ACC112 (cell line): ENCODE results near the gene PPP1R12B.
A peak's percentile ranks its signal among the peaks of the same experiment; 100 is the strongest.
"Not testable (repeated sequence)": the region's sequence is repeated elsewhere in the genome, so short reads cannot be mapped to it uniquely, and the experiment has no call there.

ENCODE experiments used
- H2AFZ ChIP-seq: fragments of 200-600 bp; sonication (generic); one replicate; pipeline ENCODE4 v1.6.0; 2017; ENCODE audit warnings: antibody characterized with exemption, low read length; ENCODE audit not compliant: unreplicated experiment
- H3K27ac ChIP-seq: fragments of 200-600 bp; sonication (generic); 2 replicates; pipeline ENCODE4 v1.5.1; 2014; ENCODE audit warnings: low read depth, mild to moderate bottlenecking, antibody characterized with exemption, low read length, moderate library complexity
- H3K27me3 ChIP-seq: fragments of 200-600 bp; sonication (generic); 2 replicates; pipeline ENCODE4 v1.6.1; 2014; ENCODE audit warnings: mild to moderate bottlenecking, antibody characterized with exemption, low read length, moderate library complexity, mixed read lengths; ENCODE audit not compliant: insufficient read depth
- H3K36me3 ChIP-seq: fragments of 200-600 bp; sonication (generic); 2 replicates; pipeline ENCODE4 v1.6.1; 2016; ENCODE audit warnings: mild to moderate bottlenecking, antibody characterized with exemption, low read length, moderate library complexity, mixed read lengths; ENCODE audit not compliant: insufficient read depth
- H3K4me1 ChIP-seq: fragments of 200-600 bp; sonication (generic); one replicate; pipeline ENCODE4 v1.6.1; 2016; ENCODE audit warnings: low read length, mixed read lengths; ENCODE audit not compliant: insufficient read depth, unreplicated experiment, control insufficient read depth
- H3K4me3 ChIP-seq: fragments of 200-600 bp; sonication (generic); 2 replicates; pipeline ENCODE4 v1.5.1; 2014; ENCODE audit warnings: mild to moderate bottlenecking, low read depth, low read length
- H3K79me2 ChIP-seq: fragments of 200-600 bp; sonication (generic); one replicate; pipeline ENCODE4 v1.6.0; 2016; ENCODE audit warnings: low read length; ENCODE audit not compliant: control insufficient read depth, unreplicated experiment, insufficient read depth

The PPP1R12B gene

GRCh38 chr1:202493112-202493511 lies 144.6 kb downstream of the PPP1R12B start:
- H3K27me3 ChIP-seq, H3K36me3 ChIP-seq, H2AFZ ChIP-seq, H3K27ac ChIP-seq, H3K79me2 ChIP-seq, H3K4me3 ChIP-seq: not testable (repeated sequence)
- peaks cover 11% of the 10 kb centered on the region for H3K4me1 ChIP-seq

- no peaks in the 10 kb centered on the region for H3K79me2 ChIP-seq
- H3K27ac ChIP-seq = no peak overlapping the region
These were observed 150.0 kb downstream of the PPP1R12B start for GRCh38 chr1:202498542-202498941.

GRCh38 chr1:202499997-202500396 lies 151.5 kb downstream of the PPP1R12B start:
- H3K36me3 ChIP-seq, H3K27ac ChIP-seq, H3K4me1 ChIP-seq: not testable (repeated sequence)

More at GRCh38 chr1:202498542-202498941, 150.0 kb downstream of the PPP1R12B start:
- Histone ChIP-seq H3K4me3 (no peak overlapping the region), H3K4me1 (no peaks in the 10 kb centered on the region), H2AFZ (no peak overlapping the region), H3K27me3 (no peaks in the 10 kb centered on the region), H3K36me3 (no peaks in the 10 kb centered on the region)

GRCh38 chr1:202501281-202501680 lies 152.8 kb downstream of the PPP1R12B start:
- no peak overlapping the region for H3K27ac ChIP-seq
- no peak overlapping the region for H2AFZ ChIP-seq
- H3K36me3 ChIP-seq = no peaks in the 10 kb centered on the region
- H3K4me3 ChIP-seq = no peak overlapping the region
- no peaks in the 10 kb centered on the region for H3K79me2 ChIP-seq
- peaks cover 17% of the 10 kb centered on the region for H3K4me1 ChIP-seq
- H3K27me3 ChIP-seq = no peaks in the 10 kb centered on the region

More at GRCh38 chr1:202499997-202500396, 151.5 kb downstream of the PPP1R12B start:
- H2AFZ ChIP-seq, H3K79me2 ChIP-seq, H3K27me3 ChIP-seq, H3K4me3 ChIP-seq: not testable (repeated sequence)

GRCh38 chr1:202505356-202505755 lies 156.9 kb downstream of the PPP1R12B start:
- peak overlapping the region; percentile 72 for H3K27ac ChIP-seq
- H3K4me1 ChIP-seq = peaks cover 17% of the 10 kb centered on the region

GRCh38 chr1:202505880-202506575 lies 157.5 kb downstream of the PPP1R12B start:
- not testable (repeated sequence) for H3K79me2 ChIP-seq, H2AFZ ChIP-seq, H3K4me3 ChIP-seq, H3K27me3 ChIP-seq, H3K36me3 ChIP-seq
- Histone ChIP-seq H3K27ac (peak overlapping the region; percentile 72), H3K4me1 (peaks cover 17% of the 10 kb centered on the region)

More at GRCh38 chr1:202505356-202505755, 156.9 kb downstream of the PPP1R12B start:
- Histone ChIP-seq H3K27me3 (no peaks in the 10 kb centered on the region), H3K4me3 (0 out of 2 replicates have a peak overlapping the region, but pooled peaks have one; percentile 18), H3K36me3 (no peaks in the 10 kb centered on the region), H2AFZ (no peak overlapping the region), H3K79me2 (no peaks in the 10 kb centered on the region)

GRCh38 chr1:202508863-202509262 lies 160.4 kb downstream of the PPP1R12B start:
- peaks cover 17% of the 10 kb centered on the region for H3K4me1 ChIP-seq
- H3K79me2 ChIP-seq, H2AFZ ChIP-seq, H3K27ac ChIP-seq, H3K4me3 ChIP-seq, H3K27me3 ChIP-seq, H3K36me3 ChIP-seq: not testable (repeated sequence)

- not testable (repeated sequence) for H3K79me2 ChIP-seq, H3K36me3 ChIP-seq, H2AFZ ChIP-seq, H3K27ac ChIP-seq, H3K4me3 ChIP-seq, H3K27me3 ChIP-seq, H3K4me1 ChIP-seq
These were observed 165.4 kb downstream of the PPP1R12B start for GRCh38 chr1:202513875-202514274.

GRCh38 chr1:202516434-202516877 lies 168.0 kb downstream of the PPP1R12B start:
- no peaks in the 10 kb centered on the region for H3K27me3 ChIP-seq
- H3K4me3 ChIP-seq = no peak overlapping the region
- no peaks in the 10 kb centered on the region for H3K79me2 ChIP-seq
- no peak overlapping the region for H2AFZ ChIP-seq
- H3K27ac ChIP-seq = no peak overlapping the region
- no peaks in the 10 kb centered on the region for H3K36me3 ChIP-seq
- H3K4me1 ChIP-seq = peaks cover 9% of the 10 kb centered on the region

- H3K27ac ChIP-seq, H3K27me3 ChIP-seq, H3K79me2 ChIP-seq, H3K36me3 ChIP-seq, H2AFZ ChIP-seq, H3K4me3 ChIP-seq, H3K4me1 ChIP-seq: not testable (repeated sequence)
These were observed 168.6 kb downstream of the PPP1R12B start for GRCh38 chr1:202517146-202517545.

GRCh38 chr1:202518180-202518579 lies 169.7 kb downstream of the PPP1R12B start:
- not testable (repeated sequence) for H2AFZ ChIP-seq, H3K4me3 ChIP-seq, H3K79me2 ChIP-seq, H3K27me3 ChIP-seq, H3K27ac ChIP-seq, H3K4me1 ChIP-seq, H3K36me3 ChIP-seq
